Testis (tissue), 2 donors: ENCODE results near the gene APCDD1.

Experiments
- CTCF ChIP-seq, 3 experiments: fragments of 450-650 bp in 2 of 3; fragments of 200-600 bp in 1 of 3; sonication (generic) in 1 of 3; IDR thresholded peaks; one replicate each; pipeline ENCODE4 v1.5.1; 2016 to 2019; ENCODE audit warnings: antibody characterized with exemption in 3 of 3, mild to moderate bottlenecking in 2 of 3, moderate library complexity in 1 of 3
- POLR2A ChIP-seq: fragments of 450-650 bp; IDR thresholded peaks from one replicate; pipeline ENCODE4 v1.6.1; 2017; ENCODE audit warnings: antibody characterized with exemption, mild to moderate bottlenecking, moderate library complexity

GRCh38 chr18:10524507-10525370 is 70.3 kb downstream of the APCDD1 start:
- TF ChIP-seq CTCF (IDR thresholded peaks at IDR 0.05) (no peak), POLR2A (no peak)
